ENCODE measurements around the gene JARID2. TPM values are rescaled to one million over a fixed set of nuclear protein-coding genes. Genes with fewer than 3 reads are reported as not detected.
A peak's percentile ranks its signal among the peaks of the same experiment; 100 is the strongest.

Gene JARID2
- total RNA-seq, 1 experiment from 2014 or later, result 180 TPM

DNA sequence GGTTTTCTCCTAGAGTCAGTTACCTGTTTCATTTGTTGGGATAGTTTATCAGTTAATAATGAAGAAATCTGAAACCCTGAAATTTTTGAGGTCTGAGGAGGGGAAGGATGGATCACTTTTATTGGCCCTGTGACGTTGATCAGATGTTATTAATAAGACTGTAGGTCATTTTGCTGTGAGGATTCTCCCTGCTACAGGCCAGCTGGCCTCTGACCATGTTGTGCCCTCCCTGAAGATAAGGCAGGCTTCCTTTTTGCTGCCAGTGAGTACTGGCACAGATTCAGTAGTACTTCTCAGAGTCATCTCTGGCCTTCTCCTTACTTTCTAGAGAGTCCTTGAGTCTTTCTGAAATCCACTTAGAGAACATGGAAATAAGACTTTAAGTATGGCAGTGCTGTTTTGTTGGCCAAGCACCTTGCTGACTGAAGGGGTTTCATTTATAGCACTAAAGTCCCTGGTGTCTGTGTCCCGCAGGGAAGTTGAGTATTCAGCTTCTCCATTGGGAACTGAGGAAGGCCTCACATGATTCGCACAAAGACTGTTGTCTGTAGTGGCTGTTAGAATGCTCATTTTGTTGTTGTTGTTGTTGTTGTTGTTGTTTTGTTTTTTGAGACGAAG lies 214.3 kb downstream of the JARID2 start:
- Mint-ChIP-seq H3K36me3 (peaks cover 11% of the 10 kb centered on the region), H3K9me3 (no peaks in the 10 kb centered on the region), H3K27ac (peak overlapping the region; percentile 66; the same call in 1 of the 2 replicates), H3K4me3 (no peak overlapping the region), H3K27me3 (ENCODE audit: low read depth) (no peaks in the 10 kb centered on the region), H3K4me1 (peaks cover 90% of the 10 kb centered on the region)
- CTCF ChIA-PET, result no interaction called here
- ATAC-seq (no peak), DNase-seq (ENCODE audit: low spot score) (no peak)
- POLR2A ChIA-PET, result no interaction called here
- TF ChIP-seq ZBTB21 (CRISPR knock-in tag; IDR thresholded peaks at IDR 0.05; ENCODE audit: borderline replicate concordance), result no peak
- no peak for TF ChIP-seq FOXK1 (CRISPR knock-in tag; IDR thresholded peaks at IDR 0.05)
- TF ChIP-seq, protein P1, sequence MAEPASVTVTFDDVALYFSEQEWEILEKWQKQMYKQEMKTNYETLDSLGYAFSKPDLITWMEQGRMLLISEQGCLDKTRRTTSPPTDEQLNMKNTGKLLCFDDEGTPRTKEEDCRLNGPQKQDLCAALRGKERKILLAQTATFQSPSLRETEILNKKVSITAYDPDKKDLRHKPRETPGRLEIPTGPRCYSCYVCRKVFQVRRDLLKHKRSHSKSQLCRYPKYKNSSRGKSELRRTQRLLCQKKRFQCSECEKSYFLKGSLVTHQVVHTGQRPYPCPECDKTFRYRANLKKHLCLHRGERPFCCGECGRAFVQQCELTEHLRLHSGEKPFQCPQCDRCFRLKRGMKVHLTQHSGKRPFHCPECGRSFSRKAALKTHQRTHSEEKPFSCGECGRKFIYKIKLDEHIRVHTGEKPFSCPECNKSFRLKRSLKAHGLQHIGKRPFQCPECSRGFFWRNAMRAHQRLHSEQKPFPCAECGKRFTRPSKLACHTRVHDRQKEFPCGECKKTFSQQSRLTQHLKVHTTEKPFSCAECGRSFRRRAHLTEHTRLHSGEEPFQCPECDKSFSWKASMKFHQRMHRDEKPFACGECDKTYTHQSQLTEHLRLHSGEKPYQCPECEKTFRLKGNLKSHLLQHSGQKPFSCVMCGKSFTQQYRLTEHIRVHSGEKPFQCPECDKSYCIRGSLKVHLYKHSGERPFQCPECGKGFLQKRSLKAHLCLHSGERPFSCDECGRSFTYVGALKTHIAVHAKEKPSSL (CRISPR knock-in tag; conservative IDR thresholded peaks at IDR 0.05), result no peak
- no peak for TF ChIP-seq TCF7 (CRISPR knock-in tag; IDR thresholded peaks at IDR 0.05; ENCODE audit: low read depth)
- no peak for TF ChIP-seq NR2C2 (CRISPR knock-in tag; IDR thresholded peaks at IDR 0.05)
- TF ChIP-seq, protein P2, sequence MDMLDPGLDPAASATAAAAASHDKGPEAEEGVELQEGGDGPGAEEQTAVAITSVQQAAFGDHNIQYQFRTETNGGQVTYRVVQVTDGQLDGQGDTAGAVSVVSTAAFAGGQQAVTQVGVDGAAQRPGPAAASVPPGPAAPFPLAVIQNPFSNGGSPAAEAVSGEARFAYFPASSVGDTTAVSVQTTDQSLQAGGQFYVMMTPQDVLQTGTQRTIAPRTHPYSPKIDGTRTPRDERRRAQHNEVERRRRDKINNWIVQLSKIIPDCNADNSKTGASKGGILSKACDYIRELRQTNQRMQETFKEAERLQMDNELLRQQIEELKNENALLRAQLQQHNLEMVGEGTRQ (CRISPR knock-in tag; IDR thresholded peaks at IDR 0.05), result no peak
- TF ChIP-seq SMAD3 (CRISPR knock-in tag; IDR thresholded peaks at IDR 0.05; ENCODE audit: borderline replicate concordance), result no peak
- TF ChIP-seq ATF2 (CRISPR knock-in tag; IDR thresholded peaks at IDR 0.05; ENCODE audit: borderline replicate concordance, low read depth), result no peak
- TF ChIP-seq FOXP1 (CRISPR knock-in tag; IDR thresholded peaks at IDR 0.05; ENCODE audit: borderline replicate concordance), result no peak
- no peak for TF ChIP-seq MYBL2 (CRISPR knock-in tag; IDR thresholded peaks at IDR 0.05)
- no peak for TF ChIP-seq ZNF532 (CRISPR knock-in tag; IDR thresholded peaks at IDR 0.05; ENCODE audit: borderline replicate concordance)
- TF ChIP-seq IRF2 (CRISPR knock-in tag; IDR thresholded peaks at IDR 0.05; ENCODE audit: borderline replicate concordance, low read depth), result no peak
- no peak for TF ChIP-seq KAT7 (CRISPR knock-in tag; IDR thresholded peaks at IDR 0.05; ENCODE audit: borderline replicate concordance)
- no peak for TF ChIP-seq ZNF281 (CRISPR knock-in tag; IDR thresholded peaks at IDR 0.05)
- no peak for TF ChIP-seq ZSCAN18 (CRISPR knock-in tag; IDR thresholded peaks at IDR 0.05)

Measured in WTC11 (cell line).